Activated CD4-positive, alpha-beta T cell treated with anti-CD3 and anti-CD28 coated beads, Interleukin-2, Interleukin-6, amounts not matched to agents 100 ng/mL and 50 ng/mL, durations not matched to agents 16 hours and 8 hours (primary cell): ENCODE results near the gene TMEM234.

Experiments
- DNase-seq: peaks from one replicate; pipeline ENCODE4 v3.0.0-alpha.2; 2020

TMEM234 gene

GRCh38 chr1:32199043-32199716 is 23.0 kb downstream of the TMEM234 start:
- DNase-seq = no peak

GRCh38 chr1:32198237-32199042 is 23.7 kb downstream of the TMEM234 start:
- no peak for DNase-seq

GRCh38 chr1:32197837-32198236 is 24.3 kb downstream of the TMEM234 start:
- no peak for DNase-seq

DNA sequence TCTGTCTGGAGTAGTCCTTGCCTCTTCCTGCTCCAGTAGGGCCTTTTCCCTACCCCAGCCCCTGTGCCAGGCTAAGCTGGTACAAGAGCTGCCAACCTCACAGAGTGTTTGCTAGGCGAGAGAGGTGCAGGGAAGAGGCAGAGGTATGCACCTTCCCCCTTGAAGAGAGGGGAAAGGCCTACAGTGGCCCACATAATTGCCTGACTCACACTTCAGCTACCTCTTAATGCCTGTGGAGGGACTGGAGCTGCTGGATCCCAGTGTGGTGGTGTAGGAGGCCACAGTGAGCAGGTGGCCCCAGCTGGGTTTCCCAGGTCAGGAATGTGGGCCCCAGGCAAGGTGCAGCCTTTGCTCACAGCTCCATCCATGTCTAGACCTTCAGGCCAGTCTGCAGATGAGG is 25.1 kb downstream of the TMEM234 start:
- DNase-seq = no peak

- peak; percentile 58 for DNase-seq
Measured at GRCh38 chr1:32195972-32196823, 26.0 kb downstream of the TMEM234 start.

GRCh38 chr1:32195531-32195930 is 26.6 kb downstream of the TMEM234 start:
- DNase-seq = no peak

- no peak for DNase-seq
Measured at GRCh38 chr1:32194984-32195383, 27.2 kb downstream of the TMEM234 start.

DNA sequence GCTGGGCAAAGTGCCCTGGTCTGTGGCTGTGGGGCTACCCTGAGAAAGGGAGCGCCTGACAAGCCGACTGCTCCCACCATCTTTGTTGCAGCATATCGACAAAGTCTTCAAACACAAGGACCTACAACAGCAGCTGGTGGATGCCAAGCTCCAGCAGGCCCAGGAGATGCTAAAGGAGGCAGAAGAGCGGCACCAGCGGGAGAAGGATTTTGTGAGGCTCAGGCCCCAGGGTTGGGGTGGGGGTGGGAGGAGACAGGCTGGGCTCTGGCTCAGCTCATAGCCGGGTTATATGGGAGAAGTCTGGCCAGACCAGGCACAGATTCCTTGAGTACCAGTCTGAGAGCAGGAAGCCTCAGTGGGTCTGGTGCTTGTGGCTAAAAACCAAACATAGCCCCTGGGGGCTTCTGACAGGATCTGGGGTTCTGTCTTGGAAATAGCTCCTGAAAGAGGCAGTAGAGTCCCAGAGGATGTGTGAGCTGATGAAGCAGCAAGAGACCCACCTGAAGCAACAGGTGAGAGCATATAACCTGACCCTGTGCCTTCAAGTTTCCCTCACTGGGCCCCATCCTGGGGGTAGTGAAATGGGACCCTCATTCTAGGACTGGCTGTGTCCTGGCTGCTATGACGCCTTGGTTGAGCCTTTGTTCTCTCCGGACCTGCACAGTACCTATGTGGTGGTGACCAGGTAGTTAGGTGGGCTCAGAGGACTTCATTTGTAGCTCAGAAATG is 29.8 kb downstream of the TMEM234 start:
- DNase-seq = no peak

DNA sequence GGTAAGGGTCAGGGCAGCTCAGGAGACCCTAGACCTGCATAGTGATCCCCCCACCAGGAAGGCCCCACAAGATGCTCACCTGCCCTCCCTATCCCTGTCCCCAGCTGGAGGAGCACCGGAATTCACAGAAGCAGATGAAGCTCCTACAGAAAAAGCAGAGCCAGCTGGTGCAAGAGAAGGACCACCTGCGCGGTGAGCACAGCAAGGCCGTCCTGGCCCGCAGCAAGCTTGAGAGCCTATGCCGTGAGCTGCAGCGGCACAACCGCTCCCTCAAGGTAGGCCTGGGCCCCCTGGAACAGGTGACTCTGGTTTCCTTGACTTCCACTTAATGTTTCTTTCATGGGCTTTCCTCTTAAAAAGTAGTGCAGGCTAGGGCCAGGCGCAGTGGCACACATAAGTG is 34.3 kb downstream of the TMEM234 start:
- DNase-seq = no peak

GRCh38 chr1:32186491-32186890 is 35.7 kb downstream of the TMEM234 start:
- DNase-seq = no peak

DNA sequence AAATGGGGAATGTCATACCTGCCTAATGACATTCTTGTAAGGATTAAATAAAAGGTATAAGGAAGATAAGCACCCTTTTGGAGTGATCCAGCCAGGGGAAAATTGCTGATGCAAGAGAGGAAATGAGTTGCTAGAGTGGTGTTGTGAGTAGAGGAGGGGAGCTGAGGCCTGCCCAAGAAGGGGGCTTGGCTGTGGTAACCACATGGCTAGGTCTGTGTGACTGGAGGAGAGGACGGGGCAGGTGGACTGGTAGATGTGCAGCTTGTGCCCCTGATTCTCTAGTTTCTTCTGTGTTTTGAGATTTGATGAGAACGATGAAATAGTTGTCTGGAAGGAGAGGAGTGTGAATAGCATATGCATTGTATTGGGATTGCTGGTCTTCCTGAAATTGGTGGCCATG is 36.1 kb downstream of the TMEM234 start:
- DNase-seq = no peak

DNA sequence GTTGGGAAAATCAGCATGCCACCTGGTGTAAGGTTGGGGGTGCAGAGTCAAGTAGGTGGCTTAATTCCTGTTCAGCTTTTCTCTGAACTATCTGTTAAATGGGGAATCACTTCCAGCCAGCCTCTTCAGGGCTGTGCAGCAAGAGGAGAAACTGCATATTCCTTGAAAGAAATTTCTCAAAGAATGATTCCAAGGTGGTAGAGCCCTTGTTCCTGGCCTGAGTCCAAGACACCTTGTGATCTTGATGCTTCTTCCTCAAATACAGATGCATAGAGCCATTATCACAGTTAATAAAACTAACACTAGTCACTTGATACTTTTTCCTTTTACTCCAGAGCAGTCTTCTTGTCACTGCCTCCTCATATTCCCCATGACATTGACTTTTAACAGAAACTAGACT is 37.5 kb downstream of the TMEM234 start:
- DNase-seq = no peak

GRCh38 chr1:32182060-32182459 is 40.1 kb downstream of the TMEM234 start:
- DNase-seq = no peak

DNA sequence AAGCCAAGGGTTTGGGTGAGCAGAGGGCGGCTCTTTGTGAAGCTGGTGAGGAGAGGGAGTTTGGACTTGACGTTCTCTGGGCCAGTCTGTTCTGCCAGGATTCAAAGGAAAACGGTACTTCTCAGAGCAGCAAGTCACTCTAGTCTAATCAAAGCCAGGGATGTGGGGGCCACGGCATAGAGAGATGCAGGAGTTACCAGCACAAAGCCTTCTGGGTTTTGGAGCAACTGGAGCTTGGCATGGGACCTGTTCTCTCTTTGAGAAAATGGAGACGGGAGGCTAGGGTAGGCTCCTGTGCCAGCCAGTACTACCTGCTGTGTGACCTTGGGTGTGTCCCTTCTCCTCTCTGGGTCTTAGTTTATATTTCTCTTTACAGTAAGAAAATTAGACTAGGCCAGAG is 40.6 kb downstream of the TMEM234 start:
- DNase-seq = no peak

- DNase-seq = no peak
Measured at GRCh38 chr1:32181065-32181464, 41.1 kb downstream of the TMEM234 start.

GRCh38 chr1:32180186-32181060 is 41.7 kb downstream of the TMEM234 start:
- DNase-seq = peak; percentile 71

GRCh38 chr1:32179443-32180185 is 42.5 kb downstream of the TMEM234 start, which contains the start of gene TXLNA:
Gene TXLNA, plus strand, starts transcription at chr1:32179675. Its CDS starts 671 bp downstream, at chr1:32180346.
- DNase-seq = peak; percentile 96

GRCh38 chr1:32179193-32179442 is 43.0 kb downstream of the TMEM234 start:
- no peak for DNase-seq

GRCh38 chr1:32178380-32179192 is 43.6 kb downstream of the TMEM234 start:
- DNase-seq = no peak

DNA sequence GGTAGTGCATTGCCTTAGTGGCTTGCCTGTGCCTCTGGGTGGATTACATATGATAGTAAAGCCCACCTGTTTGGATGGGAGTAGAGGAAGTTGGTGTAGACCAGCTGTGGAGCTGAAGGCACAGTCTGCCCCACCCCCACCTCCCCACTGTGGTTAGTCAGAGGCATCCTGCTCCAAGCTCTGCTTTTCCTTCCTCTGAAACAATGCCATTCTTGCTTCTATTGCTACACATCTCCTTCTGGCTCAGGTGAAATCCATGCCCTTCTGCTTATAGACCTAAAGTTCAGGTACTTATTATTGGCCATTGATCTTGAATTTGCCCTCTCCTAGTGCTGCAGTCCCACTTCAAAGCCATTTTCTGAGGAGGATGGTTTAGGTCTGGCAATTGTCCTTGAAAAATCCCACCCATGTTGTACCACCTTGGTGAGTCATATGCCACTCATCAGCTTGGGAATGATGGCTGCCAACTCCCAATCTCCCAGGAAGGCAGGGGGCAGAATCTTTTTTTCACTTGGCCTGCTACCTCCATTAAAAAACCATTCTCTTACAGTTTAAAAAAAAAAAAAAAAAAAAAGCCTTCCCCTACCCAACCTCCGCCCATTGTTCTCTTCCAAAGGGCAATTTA is 49.4 kb downstream of the TMEM234 start:
- DNase-seq = no peak
